Small intestine (tissue), 7 donors: ENCODE data around the gene PIGBOS1. TPM values are rescaled to one million over a fixed set of nuclear protein-coding genes. Genes with fewer than 3 reads are reported as not detected.

Source experiments
- DNase-seq, 2 donors: peaks; one replicate each; pipeline versions ENCODE4 v3.0.0 to v3.0.0-alpha.2; 2013
- FAIRE-seq: peaks from 2 replicates; lab custom pipeline; 2012; peaks lifted over from hg19 to GRCh38; lab: Jason Lieb, UNC
- H3K27ac ChIP-seq, 3 donors: one replicate each; pipeline ENCODE4 v1.5.1; 2013; ENCODE audit warnings: low read length in 2 of 3, mild to moderate bottlenecking in 2 of 3, control low read depth in 1 of 3, inconsistent platforms in 1 of 3, low read depth in 1 of 3, moderate library complexity in 1 of 3
- H3K27me3 ChIP-seq, 3 donors: one replicate each; pipeline ENCODE4 v1.6.1; 2013; ENCODE audit warnings: low read length in 3 of 3, inconsistent platforms in 1 of 3; ENCODE audit not compliant: control insufficient read depth in 3 of 3, insufficient read depth in 3 of 3
- H3K36me3 ChIP-seq, 3 donors: one replicate each; pipeline ENCODE4 v1.6.1; 2013; ENCODE audit warnings: low read length in 3 of 3, inconsistent platforms in 1 of 3, low read depth in 1 of 3, mild to moderate bottlenecking in 1 of 3, moderate library complexity in 1 of 3; ENCODE audit not compliant: control insufficient read depth in 3 of 3, insufficient read depth in 2 of 3
- H3K4me1 ChIP-seq, 3 donors: one replicate each; pipeline ENCODE4 v1.6.1; 2013; ENCODE audit warnings: low read length in 2 of 3, inconsistent platforms in 1 of 3, low read depth in 1 of 3, mild to moderate bottlenecking in 1 of 3, moderate library complexity in 1 of 3; ENCODE audit not compliant: control insufficient read depth in 3 of 3, insufficient read depth in 2 of 3
- H3K4me3 ChIP-seq, 3 donors: one replicate each; pipeline ENCODE4 v1.5.1; 2013; ENCODE audit warnings: low read length in 3 of 3, control low read depth in 1 of 3, inconsistent platforms in 1 of 3, low read depth in 1 of 3, mild to moderate bottlenecking in 1 of 3, moderate library complexity in 1 of 3
- H3K9me3 ChIP-seq, 2 donors: one replicate each; pipeline ENCODE4 v1.6.1; 2013; ENCODE audit warnings: low read depth in 1 of 2, low read length in 1 of 2; ENCODE audit not compliant: control insufficient read depth in 2 of 2, insufficient read depth in 1 of 2
- WGBS, 3 donors: extraction: QIAGEN DNeasy Blood & Tissue Kit; methylation state at CpG; one replicate each; pipeline ENCODE4 v1.1.7; 2013; 5-methylcytosine and 5-hydroxymethylcytosine counted together
- polyA plus RNA-seq, 4 donors: library from polyadenylated mRNA; stranded (reverse) in 3 of 4; unstranded in 1 of 4; fragments of 200-250 nt in 3 of 4; fragments of 120-200 nt in 1 of 4; gene quantifications; one replicate each; pipeline versions ENCODE4 v1.2.1 to v1.2.3, GENCODE V29; 2013
- donor health status: healthy with polysubstance abuse.
- donor health status: control.
- donor health status: control.
- donor health status: Bipolar disorder and iron deficiency.
- donor health status: healthy.

The PIGBOS1 gene
- polyA plus RNA-seq, 4 donors = 18.7 to 23.2 (median 20.8) TPM

DNA sequence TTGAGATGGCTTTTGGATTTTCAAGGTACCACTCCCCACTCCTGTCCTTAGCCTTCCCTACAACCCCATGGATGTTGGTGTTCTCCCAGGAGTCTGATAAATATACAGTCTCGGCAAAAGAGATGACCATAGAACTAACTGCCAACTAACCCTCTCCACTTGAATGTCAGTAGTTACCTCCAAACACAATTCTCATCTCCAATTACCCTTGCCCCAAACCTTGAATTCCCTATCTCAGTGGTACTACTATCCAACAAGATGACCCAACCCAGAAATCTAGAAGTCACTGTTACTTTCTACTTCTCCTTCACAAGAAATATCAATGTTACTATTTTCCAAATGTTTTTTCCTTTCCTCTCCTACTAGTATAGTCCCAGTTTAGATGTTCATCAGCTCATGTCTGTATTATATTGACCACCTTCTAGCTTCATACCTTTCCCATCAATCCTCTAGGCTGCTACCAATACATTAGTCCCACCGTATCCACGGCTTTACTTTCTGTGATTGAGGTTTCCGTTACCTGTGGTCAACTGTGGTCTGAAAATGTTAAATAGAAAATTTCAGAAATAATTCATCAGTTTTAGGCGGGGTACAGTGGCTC, 38.2 kb upstream of the PIGBOS1 start:
- no peaks in the 10 kb centered on the region for H3K9me3 ChIP-seq
- no peak overlapping the region for H3K4me3 ChIP-seq
- peaks cover 0 to 8% (median 7%) of the 10 kb centered on the region in 3 donors for H3K36me3 ChIP-seq
- DNase-seq (no peak), FAIRE-seq (no peak)
- H3K4me1 ChIP-seq = no peaks in the 10 kb centered on the region
- no peaks in the 10 kb centered on the region for H3K27me3 ChIP-seq
- no peak overlapping the region for H3K27ac ChIP-seq
- 94 to 98% (median 97%) methylated on average over 5 of the region's 5 CpGs for WGBS, 3 donors

DNA sequence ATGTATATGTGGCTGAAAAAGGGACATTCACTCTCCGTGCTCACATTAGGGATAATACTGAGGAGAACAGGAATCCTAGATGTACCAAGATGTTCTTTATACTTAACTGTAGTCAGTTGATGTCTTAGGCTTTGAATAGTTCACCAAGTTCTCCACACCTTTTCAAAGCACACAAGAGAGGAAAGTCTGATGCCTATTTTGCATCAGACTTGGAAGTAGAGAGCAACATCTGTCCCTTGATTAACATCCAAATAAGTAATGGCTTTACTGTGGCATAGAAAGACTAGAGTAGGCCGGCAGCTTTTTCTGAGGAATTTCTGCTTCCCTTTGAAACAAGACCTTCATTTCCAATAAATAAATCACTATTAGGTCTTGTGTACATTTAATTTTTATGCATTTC, 34.1 kb upstream of the PIGBOS1 start:
- Histone ChIP-seq H3K36me3 (peaks cover 0 to 9% (median 5%) of the 10 kb centered on the region in 3 donors), H3K9me3 (no peaks in the 10 kb centered on the region), H3K4me1 (no peaks in the 10 kb centered on the region), H3K4me3 (no peak overlapping the region), H3K27me3 (no peaks in the 10 kb centered on the region), H3K27ac (no peak overlapping the region)
- WGBS, 3 donors = 77 to 94% (median 88%) methylated on average over 2 of the region's 2 CpGs
- FAIRE-seq (no peak), DNase-seq (no peak)

DNA sequence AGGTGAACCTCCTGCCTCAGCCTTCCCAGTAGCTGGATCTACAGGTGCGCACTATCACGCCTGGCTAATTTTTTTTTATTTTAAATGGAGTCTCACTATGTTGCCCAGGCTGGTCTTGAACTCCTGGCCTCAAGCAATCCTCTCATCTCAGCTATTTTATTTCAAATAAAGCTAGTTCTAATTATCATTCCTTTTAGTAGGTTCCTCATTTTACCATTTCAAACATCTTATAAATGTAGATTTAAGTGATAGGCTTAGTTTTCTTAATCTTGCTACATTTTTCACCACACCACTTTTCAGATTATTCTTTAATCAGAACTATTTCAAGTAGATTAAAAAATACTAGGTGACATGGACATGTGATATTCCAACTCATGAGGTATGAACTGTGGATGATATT, 30.4 kb upstream of the PIGBOS1 start:
- H3K9me3 ChIP-seq = no peaks in the 10 kb centered on the region
- H3K27ac ChIP-seq = no peak overlapping the region
- no peaks in the 10 kb centered on the region for H3K27me3 ChIP-seq
- no peaks in the 10 kb centered on the region for H3K4me1 ChIP-seq
- DNase-seq (no peak), FAIRE-seq (no peak)
- no peak overlapping the region for H3K4me3 ChIP-seq
- 96 to 100% (median 99%) methylated on average over 2 of the region's 2 CpGs for WGBS, 3 donors
- H3K36me3 ChIP-seq = peaks cover 0 to 11% (median 0%) of the 10 kb centered on the region in 3 donors

DNA sequence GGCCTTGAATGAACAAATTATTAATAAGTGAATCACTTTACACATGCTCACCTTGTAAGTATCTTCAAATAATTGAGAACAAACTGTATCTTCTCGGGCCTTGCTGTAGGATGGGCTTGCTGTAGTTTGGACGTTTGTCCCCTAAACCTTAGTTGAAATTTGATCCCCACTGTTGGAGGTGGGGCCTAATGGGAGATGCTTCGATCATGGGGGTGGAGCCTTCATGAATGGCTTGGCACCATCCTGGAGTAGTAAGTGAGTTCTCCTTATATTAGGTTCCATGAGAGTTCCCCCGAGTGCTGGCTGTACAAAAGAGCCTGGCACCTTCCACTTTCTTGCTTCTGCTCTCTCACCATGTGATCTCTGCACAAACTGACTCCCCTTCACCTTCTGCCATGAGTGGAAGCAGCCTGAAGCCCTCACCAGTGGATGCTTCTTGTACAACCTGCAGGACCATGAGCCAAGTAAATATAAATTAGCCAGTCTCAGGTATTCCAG, 29.4 kb upstream of the PIGBOS1 start:
- 76 to 78% (median 78%) methylated on average over 4 of the region's 4 CpGs for WGBS, 3 donors
- Histone ChIP-seq H3K36me3 (peaks cover 0 to 11% (median 0%) of the 10 kb centered on the region in 3 donors), H3K27ac (no peak overlapping the region), H3K4me3 (no peak overlapping the region), H3K27me3 (no peaks in the 10 kb centered on the region), H3K4me1 (no peaks in the 10 kb centered on the region), H3K9me3 (no peaks in the 10 kb centered on the region)
- DNase-seq = no peak
- no peak for FAIRE-seq

DNA sequence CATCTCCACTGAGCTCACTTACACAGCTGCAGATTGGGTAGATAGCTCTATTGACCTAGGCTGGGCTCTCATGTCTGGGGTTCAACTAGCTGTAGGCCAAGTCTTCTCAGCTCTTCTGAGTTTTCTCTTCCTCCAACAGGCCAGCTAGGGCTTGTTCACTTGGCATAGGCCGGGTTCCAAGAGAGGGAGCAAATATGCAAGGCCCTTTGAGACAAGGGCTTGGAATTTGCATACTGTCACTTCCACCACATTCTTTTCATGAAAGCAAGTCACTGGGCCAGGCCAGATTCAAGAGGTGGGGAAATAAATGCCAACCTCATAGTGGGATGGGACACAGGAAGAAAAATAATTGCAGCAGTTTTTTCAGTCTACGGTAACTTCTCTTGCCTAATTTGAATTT, 25.3 kb upstream of the PIGBOS1 start:
- H3K27me3 ChIP-seq = no peaks in the 10 kb centered on the region
- no peaks in the 10 kb centered on the region for H3K4me1 ChIP-seq
- no peak overlapping the region for H3K4me3 ChIP-seq
- no peak for DNase-seq
- peaks cover 0 to 10% (median 0%) of the 10 kb centered on the region in 3 donors for H3K36me3 ChIP-seq
- H3K27ac ChIP-seq = no peak overlapping the region
- no peaks in the 10 kb centered on the region for H3K9me3 ChIP-seq
- FAIRE-seq = no peak
- 88 to 99% (median 96%) methylated on average over 2 of the region's 2 CpGs for WGBS, 3 donors

DNA sequence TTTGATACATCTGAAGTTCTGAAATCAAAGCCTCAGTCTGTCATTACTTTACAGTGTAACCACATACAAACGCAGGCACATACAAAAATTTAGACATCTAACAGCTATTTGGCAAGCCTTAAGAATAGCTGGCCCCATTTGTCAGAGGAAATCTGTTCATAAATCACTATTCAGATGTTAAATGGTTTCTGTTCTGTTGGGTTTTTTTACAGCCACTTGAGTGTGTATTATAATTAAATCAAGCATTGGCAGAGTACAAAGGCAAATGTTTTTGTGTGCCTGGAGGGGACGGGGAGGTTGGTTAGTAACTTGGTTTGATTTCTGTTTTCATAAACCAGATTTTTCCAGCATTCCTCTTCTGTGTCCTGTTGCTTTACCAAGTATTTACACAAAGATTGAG, 24.2 kb upstream of the PIGBOS1 start:
- Histone ChIP-seq H3K36me3 (peaks cover 0 to 10% (median 0%) of the 10 kb centered on the region in 3 donors), H3K4me1 (no peaks in the 10 kb centered on the region), H3K27me3 (no peaks in the 10 kb centered on the region), H3K4me3 (no peak overlapping the region), H3K9me3 (no peaks in the 10 kb centered on the region), H3K27ac (no peak overlapping the region)
- 60 to 89% (median 84%) methylated on average over 2 of the region's 2 CpGs for WGBS, 3 donors
- no peak for FAIRE-seq
- no peak for DNase-seq

DNA sequence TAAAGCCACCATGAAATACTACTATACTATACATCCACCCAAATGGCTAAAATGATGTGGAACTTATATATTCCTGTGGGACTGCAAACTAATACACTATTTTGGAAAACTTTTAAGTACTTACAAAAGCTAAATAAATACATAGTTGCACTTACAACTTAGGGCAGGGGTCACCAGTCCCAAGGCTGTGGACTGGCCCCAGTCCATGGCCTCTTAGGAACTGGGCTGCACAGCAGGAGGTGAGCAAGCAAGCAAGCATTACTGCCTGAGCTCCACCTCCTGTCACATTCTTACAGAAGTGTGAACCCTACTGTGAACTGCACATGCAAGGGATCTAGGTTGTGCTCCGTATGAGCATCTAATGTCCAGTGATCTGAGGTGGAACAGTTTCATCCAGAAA, 18.2 kb upstream of the PIGBOS1 start:
- Histone ChIP-seq H3K4me3 (no peak overlapping the region), H3K9me3 (no peaks in the 10 kb centered on the region), H3K36me3 (peaks cover 3 to 17% (median 3%) of the 10 kb centered on the region in 3 donors), H3K27ac (no peak overlapping the region), H3K4me1 (no peaks in the 10 kb centered on the region), H3K27me3 (no peaks in the 10 kb centered on the region)
- 90 to 100% (median 94%) methylated on average over 1 of the region's 1 CpG for WGBS, 3 donors
- no peak for DNase-seq
- no peak for FAIRE-seq

DNA sequence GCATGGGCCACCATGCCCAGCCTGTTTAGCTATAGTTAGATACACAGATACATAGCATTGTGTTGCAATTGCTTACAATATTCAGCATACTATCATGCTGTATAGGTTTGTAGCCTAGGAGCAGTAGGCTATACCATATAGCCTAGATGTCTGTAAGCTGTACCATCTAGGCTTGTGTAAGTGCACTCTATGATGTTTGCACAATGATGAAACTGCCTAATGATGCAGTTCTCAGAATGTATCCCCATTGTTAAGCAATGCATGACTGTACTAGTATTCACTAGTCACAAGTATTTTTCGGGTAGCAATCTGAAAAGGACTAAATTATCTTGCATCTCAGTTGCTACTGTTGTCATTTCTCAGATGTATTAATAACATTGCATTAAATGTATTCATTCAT, 16.1 kb upstream of the PIGBOS1 start:
- FAIRE-seq (no peak), DNase-seq (no peak)
- no peak overlapping the region for H3K27ac ChIP-seq
- H3K9me3 ChIP-seq = no peaks in the 10 kb centered on the region
- WGBS, 3 donors = 94 to 100% (median 95%) methylated on average over 1 of the region's 1 CpG
- peaks cover 3 to 28% (median 5%) of the 10 kb centered on the region in 3 donors for H3K36me3 ChIP-seq
- no peaks in the 10 kb centered on the region for H3K4me1 ChIP-seq
- no peak overlapping the region for H3K4me3 ChIP-seq
- H3K27me3 ChIP-seq = no peaks in the 10 kb centered on the region

DNA sequence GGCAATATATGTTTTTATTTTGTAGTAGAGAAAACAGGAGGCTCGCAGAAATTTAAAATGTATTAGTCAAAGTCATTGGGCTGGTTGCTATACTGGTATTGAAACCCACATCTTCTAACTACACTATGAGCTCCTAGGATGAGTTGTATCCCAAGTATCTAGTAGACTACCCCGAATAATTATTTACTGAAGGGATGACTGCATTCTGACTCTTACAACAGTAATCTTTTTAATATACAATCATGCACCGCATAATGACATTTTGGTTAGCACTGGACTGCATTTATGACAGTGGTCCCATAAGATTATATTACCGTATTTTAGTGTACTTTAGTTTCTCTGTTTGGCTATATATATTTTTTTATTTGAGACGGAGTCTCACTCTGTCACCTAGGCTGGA, 15.4 kb upstream of the PIGBOS1 start:
- Histone ChIP-seq H3K4me3 (no peak overlapping the region), H3K36me3 (peaks cover 3 to 29% (median 5%) of the 10 kb centered on the region in 3 donors), H3K9me3 (no peaks in the 10 kb centered on the region), H3K27me3 (no peaks in the 10 kb centered on the region), H3K4me1 (no peaks in the 10 kb centered on the region), H3K27ac (no peak overlapping the region)
- DNase-seq (no peak), FAIRE-seq (no peak)
- WGBS, 3 donors = 91 to 97% (median 93%) methylated on average over 5 of the region's 5 CpGs
